GM12892 (cell line): ENCODE data around the gene ZFR.

ENCODE experiments used
- POLR2A ChIP-seq: IDR thresholded peaks from 2 replicates; pipeline ENCODE4 v1.6.1; 2011; ENCODE audit warnings: low read depth, low read length, control low read depth
- POLR2AphosphoS5 ChIP-seq: IDR thresholded peaks from 2 replicates; pipeline ENCODE4 v1.6.1; 2011; ENCODE audit warnings: low read depth, low read length, control low read depth

DNA sequence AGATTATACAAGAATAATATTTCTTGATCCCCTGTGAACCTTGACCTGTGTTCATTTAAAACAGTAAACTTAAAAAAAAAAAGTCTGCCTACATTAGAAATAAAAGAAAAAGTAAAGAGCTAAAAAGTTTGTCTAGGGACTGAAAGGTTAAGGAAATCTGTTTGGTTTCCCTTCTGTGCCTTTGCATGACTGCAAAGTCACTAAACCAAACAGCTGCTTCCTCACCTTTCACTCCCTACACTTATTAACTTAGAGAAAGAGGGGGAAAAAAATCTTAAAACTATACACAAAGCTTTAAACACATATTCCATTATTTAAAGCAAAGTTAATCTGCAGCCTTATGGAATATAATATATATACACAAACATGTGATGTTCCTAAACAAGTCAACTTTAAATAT, 65.1 kb downstream of the ZFR start:
- TF ChIP-seq POLR2AphosphoS5, result no peak
- no peak for TF ChIP-seq POLR2A
